CD14-positive monocyte (primary cell): Measurements from ENCODE around the gene TGFBR3. TPM values are rescaled to one million over a fixed set of nuclear protein-coding genes. Genes with fewer than 3 reads are reported as not detected.

Source experiments
- DNase-seq, 3 donors: peaks; one replicate each; pipeline ENCODE4 v3.0.0-alpha.2; 2011 to 2022
- H2AFZ ChIP-seq: 2 replicates; pipeline ENCODE4 v1.6.0; 2012; ENCODE audit warnings: mild to moderate bottlenecking, low read depth, low read length, inconsistent platforms; ENCODE audit not compliant: insufficient read depth, poor library complexity, severe bottlenecking
- H3K27ac ChIP-seq, 2 donors: 1 replicate in 1 of 2; 2 replicates in 1 of 2; pipeline ENCODE4 v1.5.1; 2012 to 2013; ENCODE audit warnings: low read length in 2 of 2, control low read depth in 1 of 2, inconsistent platforms in 1 of 2, low read depth in 1 of 2, mild to moderate bottlenecking in 1 of 2
- H3K27me3 ChIP-seq, 2 donors: one replicate each; pipeline versions ENCODE4 v1.6.0 to v1.6.1; 2011 to 2013; ENCODE audit warnings: low read length in 2 of 2; ENCODE audit not compliant: control insufficient read depth in 2 of 2, insufficient read depth in 2 of 2
- H3K36me3 ChIP-seq, 2 donors: replicated peaks in 1 of 2; 1 replicate in 1 of 2; 2 replicates in 1 of 2; pipeline versions ENCODE4 v1.5.1 to v1.6.1; 2012 to 2013; ENCODE audit warnings: low read length in 2 of 2, control low read depth in 1 of 2, inconsistent platforms in 1 of 2, mild to moderate bottlenecking in 1 of 2; ENCODE audit not compliant: insufficient read depth in 2 of 2, control insufficient read depth in 1 of 2
- H3K4me1 ChIP-seq, 2 donors: 1 replicate in 1 of 2; 2 replicates in 1 of 2; pipeline versions ENCODE4 v1.5.1 to v1.6.1; 2012 to 2013; ENCODE audit warnings: low read length in 2 of 2, control low read depth in 1 of 2, inconsistent platforms in 1 of 2, mild to moderate bottlenecking in 1 of 2, moderate library complexity in 1 of 2; ENCODE audit not compliant: insufficient read depth in 2 of 2, control insufficient read depth in 1 of 2
- H3K4me2 ChIP-seq: replicated peaks from 2 replicates; pipeline ENCODE3; 2012; ENCODE audit warnings: low read length, moderate library complexity, mild to moderate bottlenecking; ENCODE audit not compliant: poor library complexity, severe bottlenecking; ENCODE audit errors: extremely low read depth
- H3K4me3 ChIP-seq, 3 experiments: fragments of 200-600 bp in 1 of 3; sonication (generic) in 1 of 3; replicated peaks in 1 of 3; 1 replicate in 2 of 3; 2 replicates in 1 of 3; pipeline ENCODE4 v1.5.1; 2011 to 2013; ENCODE audit warnings: low read length in 3 of 3, mild to moderate bottlenecking in 3 of 3, control low read depth in 2 of 3, low read depth in 2 of 3, inconsistent platforms in 1 of 3, moderate library complexity in 1 of 3
- H3K79me2 ChIP-seq: 2 replicates; pipeline ENCODE4 v1.6.0; 2012; ENCODE audit warnings: mild to moderate bottlenecking, control low read depth, inconsistent platforms, low read length, moderate library complexity; ENCODE audit not compliant: insufficient read depth
- H3K9ac ChIP-seq: 2 replicates; pipeline ENCODE4 v1.6.0; 2017; ENCODE audit warnings: low read length, mild to moderate bottlenecking; ENCODE audit not compliant: insufficient read depth, poor library complexity, severe bottlenecking
- H3K9me3 ChIP-seq, 2 donors: replicated peaks in 1 of 2; 1 replicate in 1 of 2; 2 replicates in 1 of 2; pipeline versions ENCODE4 v1.5.1 to v1.6.1; 2012 to 2013; ENCODE audit warnings: low read length in 2 of 2, control low read depth in 1 of 2; ENCODE audit not compliant: control insufficient read depth in 1 of 2, insufficient read depth in 1 of 2
- H4K20me1 ChIP-seq: 2 replicates; pipeline ENCODE4 v1.6.0; 2012; ENCODE audit warnings: mild to moderate bottlenecking, low read length, control low read depth, moderate library complexity; ENCODE audit not compliant: insufficient read depth
- H3K27ac Mint-ChIP-seq, 7 donors: one replicate each; pipeline ENCODE4 v1.8.0; 2020; ENCODE audit warnings: mild to moderate bottlenecking in 7 of 7, mixed read lengths in 7 of 7, moderate library complexity in 6 of 7, inconsistent platforms in 2 of 7
- H3K27me3 Mint-ChIP-seq, 3 donors: one replicate each; pipeline ENCODE4 v1.8.0; 2021 to 2022; ENCODE audit warnings: low read depth in 3 of 3, mild to moderate bottlenecking in 3 of 3, mixed read lengths in 3 of 3, moderate library complexity in 3 of 3, inconsistent platforms in 1 of 3
- H3K36me3 Mint-ChIP-seq, 2 donors: one replicate each; pipeline ENCODE4 v1.8.0; 2020; ENCODE audit warnings: mixed read lengths in 2 of 2, inconsistent platforms in 1 of 2, mild to moderate bottlenecking in 1 of 2
- H3K4me1 Mint-ChIP-seq: one replicate; pipeline ENCODE4 v1.8.0; 2020; ENCODE audit warnings: mild to moderate bottlenecking, mixed read lengths
- H3K4me3 Mint-ChIP-seq, 2 donors: one replicate each; pipeline ENCODE4 v1.8.0; 2020; ENCODE audit warnings: mild to moderate bottlenecking in 2 of 2, mixed read lengths in 2 of 2, moderate library complexity in 1 of 2
- H3K9me3 Mint-ChIP-seq, 7 donors: one replicate each; pipeline ENCODE4 v1.8.0; 2020 to 2022; ENCODE audit warnings: mixed read lengths in 7 of 7, mild to moderate bottlenecking in 6 of 7, moderate library complexity in 6 of 7, inconsistent platforms in 2 of 7
- CTCF ChIP-seq: fragments of 200-600 bp; IDR thresholded peaks from one replicate; pipeline ENCODE4 v1.8.0; 2022; ENCODE audit warnings: antibody characterized with exemption, mild to moderate bottlenecking
- WGBS: methylation state at CpG from one replicate; pipeline ENCODE4 v1.1.5; 2013; ENCODE audit warnings: missing lambda C conversion rate; ENCODE audit not compliant: insufficient coverage; 5-methylcytosine and 5-hydroxymethylcytosine counted together
- intact Hi-C, 2 donors: fragments of 100-400 bp; cut with micrococcal nuclease; formaldehyde crosslinking; loops; one replicate each; pipeline versions ENCODE4 v1.15.0 to v1.15.1; 2023
- polyA plus RNA-seq, 3 donors: library from polyadenylated mRNA; depleted of rRNA in 1 of 3; unstranded in 2 of 3; stranded (reverse) in 1 of 3; fragments of 300-500 nt in 2 of 3; fragments of >200 nt in 1 of 3; fragmentation: Illumina TruSeq in 2 of 3; gene quantifications; 1 replicate in 2 of 3; 2 replicates in 1 of 3; pipeline ENCODE4 v1.2.3, GENCODE V29; 2012 to 2021

The TGFBR3 gene
- polyA plus RNA-seq, 3 donors = 0.09 to 0.28 (median 0.20) TPM

- H3K79me2 ChIP-seq = no peaks in the 10 kb centered on the region
- H2AFZ ChIP-seq = no peak overlapping the region
- no peak overlapping the region for H3K4me2 ChIP-seq
- no peak overlapping the region for H3K9ac ChIP-seq
- Mint-ChIP-seq H3K36me3 (no peaks in the 10 kb centered on the region), H3K9me3 (no peaks in the 10 kb centered on the region), H3K27ac (no peak overlapping the region), H3K4me1 (no peaks in the 10 kb centered on the region), H3K4me3 (no peak overlapping the region), H3K27me3 (peaks cover 0 to 4% (median 0%) of the 10 kb centered on the region in 3 donors)
- H3K27ac ChIP-seq = no peak overlapping the region
- no peaks in the 10 kb centered on the region for H3K27me3 ChIP-seq
- H3K4me1 ChIP-seq = no peaks in the 10 kb centered on the region
- no peaks in the 10 kb centered on the region for H4K20me1 ChIP-seq
- DNase-seq = no peak
- no CpG with 5 or more reads among the region's 1 CpG for WGBS
- H3K9me3 ChIP-seq = no peaks in the 10 kb centered on the region
- H3K36me3 ChIP-seq = no peaks in the 10 kb centered on the region
- intact Hi-C loops = no loop called here
- TF ChIP-seq CTCF = no peak
- no peak overlapping the region for H3K4me3 ChIP-seq
Observed at GRCh38 chr1:91760512-91760911, 125.4 kb downstream of the TGFBR3 start.

DNA sequence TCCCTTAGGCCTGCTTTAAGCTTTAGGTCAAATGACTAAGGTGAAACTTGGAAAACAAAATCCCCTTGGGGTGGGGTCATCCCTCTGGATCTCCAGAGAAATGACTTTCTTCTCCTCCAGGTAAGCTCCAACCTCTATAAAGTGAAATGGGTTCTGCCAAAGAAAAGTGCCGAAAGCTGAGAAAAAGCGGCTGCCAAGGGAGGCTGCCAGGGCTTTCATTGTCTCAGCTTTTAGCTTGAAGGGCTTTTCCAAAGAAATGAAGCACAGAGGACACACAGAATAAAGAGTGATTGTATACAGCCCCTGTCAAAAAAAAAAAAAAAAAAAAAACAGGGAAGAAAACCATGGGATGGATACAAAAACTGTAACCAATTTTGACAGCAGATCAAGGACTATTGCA is 126.9 kb downstream of the TGFBR3 start:
- peaks cover 0 to 4% (median 0%) of the 10 kb centered on the region in 3 donors for H3K27me3 Mint-ChIP-seq
- no peak overlapping the region for H3K27ac ChIP-seq

More for the DNA sequence above, 126.9 kb downstream of the TGFBR3 start:
- H3K4me3 Mint-ChIP-seq = no peak overlapping the region
- no peak overlapping the region for H3K27ac Mint-ChIP-seq
- no peaks in the 10 kb centered on the region for H3K4me1 Mint-ChIP-seq
- no peaks in the 10 kb centered on the region for H3K36me3 Mint-ChIP-seq
- Histone ChIP-seq H3K36me3 (no peaks in the 10 kb centered on the region), H4K20me1 (no peaks in the 10 kb centered on the region), H3K27me3 (no peaks in the 10 kb centered on the region), H3K9me3 (no peaks in the 10 kb centered on the region), H3K9ac (no peak overlapping the region), H3K79me2 (no peaks in the 10 kb centered on the region), H3K4me3 (no peak overlapping the region), H3K4me1 (no peaks in the 10 kb centered on the region), H3K4me2 (no peak overlapping the region), H2AFZ (no peak overlapping the region)
- no peak for TF ChIP-seq CTCF
- H3K9me3 Mint-ChIP-seq = no peaks in the 10 kb centered on the region
- intact Hi-C loops = no loop called here
- no peak for DNase-seq
- no CpG with 5 or more reads among the region's 2 CpGs for WGBS
